GM19328 (cell line): ENCODE data around the gene DNMT3A.

Experiments
- ATAC-seq: cut with Tn5 transposase; IDR thresholded peaks from one replicate; pipeline ENCODE4 v1.9.1; 2021; ENCODE audit warnings: mild to moderate bottlenecking, moderate library complexity; ENCODE audit not compliant: unreplicated experiment

The DNMT3A gene

DNA sequence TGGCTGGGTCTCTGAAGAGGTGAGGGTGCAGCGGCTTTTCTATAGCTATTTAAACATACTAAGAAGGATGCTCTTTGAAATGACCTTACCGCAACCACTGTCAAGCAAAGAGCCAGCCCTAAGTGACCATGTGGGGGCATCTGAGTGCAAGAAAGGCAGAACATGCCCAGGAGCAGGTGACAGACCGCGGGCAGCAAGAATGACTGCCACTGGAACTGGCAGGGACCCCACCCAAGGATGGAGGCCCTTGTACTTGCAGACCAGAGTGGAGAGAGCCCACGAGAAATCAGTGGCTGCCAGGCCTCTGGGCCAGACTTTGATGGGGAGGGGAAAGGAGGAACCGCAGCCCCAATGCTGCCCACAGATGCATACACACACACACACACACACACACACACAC is 33.1 kb downstream of the DNMT3A start:
- no peak for ATAC-seq

DNA sequence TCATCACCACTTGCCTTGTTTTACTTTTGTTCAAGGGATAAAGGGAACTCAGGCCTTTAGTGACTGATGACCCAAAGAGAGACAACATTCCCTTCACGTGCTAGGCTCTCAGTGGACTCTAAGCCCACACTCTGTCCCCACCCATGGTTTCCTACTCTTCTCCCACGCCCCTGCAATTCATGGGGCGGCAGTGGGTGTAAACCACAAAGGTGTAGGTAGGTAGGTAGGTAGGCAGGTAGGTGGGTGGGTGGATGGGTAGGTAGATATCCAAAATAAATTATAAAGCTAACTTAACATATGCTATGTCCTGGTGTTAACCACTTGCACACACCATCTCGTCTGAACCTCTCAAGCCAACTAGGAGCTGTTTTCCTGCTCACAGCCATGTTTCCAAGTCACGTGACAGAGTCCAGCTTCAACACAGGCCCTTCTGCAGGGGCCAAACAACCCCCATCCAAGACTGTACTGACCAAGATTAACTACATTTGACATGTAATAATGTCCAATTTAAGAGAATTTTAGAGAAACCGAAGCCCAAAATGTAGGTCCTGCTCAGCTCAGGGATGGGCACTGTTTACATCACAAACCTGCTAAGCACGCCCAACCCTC is 33.7 kb downstream of the DNMT3A start:
- no peak for ATAC-seq

DNA sequence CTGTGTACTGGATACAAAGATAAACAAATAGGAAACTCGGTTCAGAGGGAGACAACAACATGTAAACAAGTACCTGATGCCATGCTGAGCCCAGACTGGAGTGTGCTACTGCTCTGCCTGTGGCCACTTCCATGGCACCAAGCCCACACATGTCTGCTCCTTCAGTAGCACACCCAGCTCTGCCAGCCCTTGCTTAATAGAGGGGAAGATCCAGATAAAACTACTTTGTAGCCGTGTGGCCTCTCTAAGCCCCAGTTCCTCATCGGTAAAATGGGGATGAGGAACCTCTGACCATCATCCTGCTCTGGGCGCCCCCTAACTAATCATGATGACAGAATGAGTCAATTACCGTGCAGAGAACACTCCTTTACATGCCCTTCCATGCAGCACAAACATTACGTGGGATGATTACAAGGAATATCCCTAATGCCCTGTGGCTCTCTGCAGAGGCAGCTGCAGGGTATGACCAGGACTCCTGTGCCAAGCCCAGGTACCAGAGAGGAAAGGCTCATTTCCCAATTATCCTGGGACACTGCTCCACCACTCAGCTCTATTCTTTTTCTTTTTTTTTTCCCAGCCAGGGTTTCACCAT is 34.9 kb downstream of the DNMT3A start:
- ATAC-seq: no peak

DNA sequence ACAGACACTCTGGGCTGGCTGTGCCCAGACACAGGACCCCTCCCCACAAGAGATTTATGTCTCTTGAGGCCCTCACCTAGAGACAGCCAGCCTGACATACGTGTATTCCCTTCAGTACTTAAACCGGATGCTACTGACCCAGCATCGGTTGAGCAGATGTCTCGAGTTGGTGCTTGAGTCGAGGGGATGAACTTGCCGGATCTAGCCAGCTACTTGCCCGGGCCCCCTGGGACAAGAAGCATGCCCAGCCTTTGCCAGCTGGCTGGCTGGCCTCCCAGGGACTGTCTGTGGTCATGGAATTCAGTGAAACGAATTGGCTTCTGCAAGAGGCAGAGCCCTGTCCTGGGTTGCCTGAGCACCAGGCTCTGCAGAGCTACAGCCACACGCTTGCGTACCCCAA is 36.0 kb downstream of the DNMT3A start:
- no peak for ATAC-seq

DNA sequence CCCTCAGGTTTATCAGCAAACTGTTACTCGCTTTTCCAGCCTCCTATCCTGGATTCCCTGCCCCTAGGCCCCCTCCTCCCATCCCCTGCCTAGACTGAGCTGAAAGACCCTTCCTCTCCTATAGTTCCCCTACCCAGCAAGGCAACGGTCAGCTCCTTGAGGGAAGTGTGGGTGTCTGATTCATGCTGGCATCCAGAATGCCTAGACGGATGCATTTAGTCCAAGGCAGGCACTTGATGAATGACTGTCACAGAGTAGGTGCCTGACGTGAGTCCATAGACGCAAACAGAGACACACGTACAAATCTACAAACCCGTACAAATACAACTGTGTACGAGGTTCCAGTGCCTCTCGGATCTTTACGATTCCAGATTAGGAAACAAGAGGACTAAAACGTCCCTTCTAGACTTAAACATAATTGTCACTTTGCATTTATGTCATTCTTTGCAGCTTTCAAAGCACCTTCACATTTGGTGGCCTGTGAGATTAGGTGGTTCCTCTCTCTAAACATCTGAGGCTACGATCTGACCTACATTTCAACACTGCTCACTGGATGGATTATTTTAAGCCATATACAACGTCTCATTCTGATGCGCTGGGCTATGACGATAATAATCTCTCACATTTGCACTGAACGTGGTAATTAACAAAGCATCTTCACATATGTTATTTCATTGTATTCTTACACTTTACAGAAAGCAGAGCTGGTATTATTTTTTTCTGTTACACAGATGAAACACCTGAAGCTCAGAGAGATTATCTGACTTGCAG is 36.7 kb downstream of the DNMT3A start:
- ATAC-seq: no peak

DNA sequence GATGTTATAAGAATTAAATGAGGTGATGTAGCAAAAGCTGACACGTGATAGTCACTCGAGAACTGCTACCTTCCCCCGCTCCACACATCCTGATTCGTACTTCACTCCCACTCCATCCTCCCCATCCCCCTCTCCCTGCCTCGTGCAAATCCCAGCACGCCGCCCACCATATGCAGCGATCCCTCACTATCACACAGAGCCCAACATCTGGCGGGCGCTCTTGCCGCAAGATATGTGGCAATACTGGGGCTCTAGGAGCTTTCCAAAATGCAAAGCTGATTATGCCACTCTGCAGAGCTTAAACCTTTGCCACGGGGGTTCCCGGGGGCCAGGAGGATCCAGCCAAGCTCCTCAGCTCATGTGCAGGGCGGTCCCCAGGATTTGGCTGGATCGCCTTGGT is 37.4 kb downstream of the DNMT3A start:
- ATAC-seq: no peak

DNA sequence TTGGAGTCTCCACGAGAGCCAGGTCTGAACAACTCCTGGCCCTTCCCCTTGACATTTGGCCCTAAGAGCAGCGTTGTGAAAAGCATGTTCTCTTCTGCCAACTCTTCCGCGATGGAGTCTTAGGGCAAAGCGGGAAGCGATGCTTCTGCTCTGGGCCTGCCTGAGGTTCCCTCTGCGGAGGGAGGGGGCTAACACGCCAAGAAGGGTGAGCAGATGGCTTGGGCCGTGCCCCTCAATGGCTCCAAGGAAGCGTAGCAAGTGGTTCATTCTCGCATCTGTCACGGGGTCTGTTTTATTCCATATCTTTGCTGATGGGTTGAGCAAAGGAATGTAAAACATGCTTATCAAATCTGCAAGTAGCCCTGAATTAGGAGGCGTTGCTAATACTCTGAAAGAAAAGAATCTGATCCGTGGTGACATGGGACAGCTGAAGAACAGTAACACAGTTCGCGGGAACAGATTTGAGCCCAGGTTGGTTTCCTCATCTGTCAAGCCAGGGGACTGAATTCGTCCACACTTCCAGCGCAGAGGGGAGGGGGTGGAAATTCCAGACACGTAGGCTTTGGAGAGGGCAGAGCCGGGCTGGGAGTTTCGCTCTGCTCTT is 38.0 kb downstream of the DNMT3A start:
- no peak for ATAC-seq

DNA sequence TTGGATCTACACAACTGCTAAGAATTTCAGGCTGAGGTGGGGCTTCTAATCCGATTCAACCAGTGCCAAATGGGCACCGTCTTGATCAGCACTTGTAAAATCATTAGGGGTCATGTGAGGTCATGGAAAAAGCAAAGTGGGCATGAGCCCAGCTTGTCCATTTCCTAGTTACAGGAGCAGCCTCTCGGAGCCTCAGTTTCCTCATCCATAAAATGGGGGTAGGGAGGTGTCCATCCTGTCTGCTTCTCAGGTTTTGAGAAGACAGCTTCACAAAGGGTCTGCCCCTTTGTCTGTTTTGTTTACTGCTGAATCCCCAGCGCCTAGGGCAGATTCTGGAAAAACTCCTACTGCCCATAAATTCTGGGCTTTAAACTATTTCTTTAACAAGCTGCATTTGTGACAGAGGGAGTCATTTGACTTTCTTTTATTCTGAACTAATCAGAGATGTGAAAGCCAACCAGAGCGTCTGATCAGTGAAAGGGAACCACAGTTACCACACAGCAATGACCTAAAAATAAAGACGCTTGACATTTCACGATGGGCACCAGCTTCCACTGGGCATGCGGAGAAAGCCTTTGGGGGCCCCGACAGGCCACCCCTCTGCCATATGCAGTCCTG is 38.9 kb downstream of the DNMT3A start:
- no peak for ATAC-seq

DNA sequence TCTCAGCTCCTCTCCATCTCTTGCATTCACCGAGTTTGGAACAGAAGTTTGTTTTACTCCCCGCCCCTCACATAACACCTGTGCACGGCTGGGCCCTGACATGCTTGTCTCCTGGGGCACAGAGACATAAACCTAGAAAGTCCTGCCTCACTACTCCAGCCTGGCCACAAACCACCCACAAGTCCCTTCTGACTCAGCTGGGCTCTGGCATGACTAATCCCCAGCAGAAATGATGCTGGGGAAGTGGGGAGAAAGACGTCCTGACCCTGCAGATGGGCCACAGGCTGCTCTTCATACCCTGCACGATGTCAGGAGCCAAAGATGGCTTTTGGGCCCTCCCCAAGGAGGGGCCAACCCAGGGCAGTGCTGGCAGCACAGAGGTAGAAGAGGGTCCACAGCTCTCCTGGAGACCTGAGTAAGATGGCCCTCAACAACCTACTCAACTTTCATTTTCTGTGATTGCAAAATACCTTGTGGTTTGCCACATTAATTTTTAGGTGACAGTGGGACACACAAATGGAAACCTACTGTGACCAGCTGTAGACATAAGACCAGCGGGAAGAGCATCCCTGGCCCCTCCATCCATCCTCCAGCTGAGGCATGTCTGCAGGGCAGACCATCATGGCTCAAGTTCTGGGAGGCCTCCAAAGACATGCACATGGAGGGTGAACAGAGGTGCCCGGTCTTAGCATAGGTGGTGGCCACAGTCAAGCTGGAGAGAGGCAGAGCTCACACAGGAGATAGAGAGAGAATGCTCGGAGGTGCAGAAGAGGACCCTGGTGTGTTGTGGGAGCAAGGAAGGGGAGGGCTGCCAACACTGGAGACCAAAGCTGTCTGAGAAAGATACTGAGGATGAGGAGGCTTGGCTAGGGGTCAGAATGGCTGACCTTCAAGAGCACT is 40.0 kb downstream of the DNMT3A start:
- ATAC-seq: peak; percentile 91

DNA sequence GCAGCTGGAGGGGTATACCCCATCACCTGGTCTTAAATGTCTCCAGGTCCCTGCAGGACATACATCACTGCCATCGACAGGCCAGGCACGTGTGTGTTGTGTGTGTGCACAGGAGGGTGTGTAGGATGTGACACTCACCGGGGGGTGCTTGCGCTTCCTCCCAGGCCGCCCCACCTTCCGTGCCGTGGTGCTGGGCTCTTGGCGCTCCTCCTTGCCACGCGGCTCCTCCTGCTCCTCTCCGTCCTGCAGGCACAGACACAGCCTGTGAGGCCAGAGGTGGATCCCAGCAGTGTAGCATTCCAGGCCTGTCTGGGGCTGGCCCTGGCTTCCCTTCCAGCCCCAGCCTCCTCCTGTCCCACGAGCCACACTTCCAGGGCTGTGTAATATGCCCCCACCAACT is 41.7 kb downstream of the DNMT3A start:
- ATAC-seq: no peak

DNA sequence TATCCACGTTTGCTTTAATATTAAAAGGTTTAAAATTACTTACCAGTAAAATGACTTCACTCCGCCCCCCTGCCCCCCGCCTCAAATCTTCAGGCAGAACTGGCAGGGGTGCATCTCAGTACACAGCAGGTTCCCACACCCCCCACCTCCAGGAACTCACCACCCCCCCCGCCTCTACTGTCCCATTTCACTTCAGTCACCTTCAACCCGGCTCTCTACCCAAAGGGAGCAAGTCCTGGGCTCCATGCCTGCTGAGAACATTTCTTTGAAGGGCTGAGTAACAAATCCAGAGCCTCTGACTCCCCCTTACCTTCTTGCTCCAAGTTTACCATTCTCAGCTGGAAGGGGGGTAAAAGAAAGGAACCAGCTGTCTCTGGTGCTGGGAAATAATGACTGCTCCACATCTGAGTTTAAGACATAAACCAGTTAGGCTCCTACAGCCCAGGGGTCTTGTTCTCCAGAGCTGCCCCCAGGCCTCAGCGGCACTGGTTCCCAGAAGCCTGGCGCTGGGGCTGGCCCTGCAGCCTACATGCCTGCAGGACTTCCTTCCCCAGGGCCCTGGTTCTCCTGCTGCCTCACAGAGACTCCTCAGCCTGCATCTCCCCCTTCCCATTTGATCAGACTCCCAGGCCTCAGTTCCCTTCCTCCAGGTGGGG is 42.8 kb downstream of the DNMT3A start:
- no peak for ATAC-seq

DNA sequence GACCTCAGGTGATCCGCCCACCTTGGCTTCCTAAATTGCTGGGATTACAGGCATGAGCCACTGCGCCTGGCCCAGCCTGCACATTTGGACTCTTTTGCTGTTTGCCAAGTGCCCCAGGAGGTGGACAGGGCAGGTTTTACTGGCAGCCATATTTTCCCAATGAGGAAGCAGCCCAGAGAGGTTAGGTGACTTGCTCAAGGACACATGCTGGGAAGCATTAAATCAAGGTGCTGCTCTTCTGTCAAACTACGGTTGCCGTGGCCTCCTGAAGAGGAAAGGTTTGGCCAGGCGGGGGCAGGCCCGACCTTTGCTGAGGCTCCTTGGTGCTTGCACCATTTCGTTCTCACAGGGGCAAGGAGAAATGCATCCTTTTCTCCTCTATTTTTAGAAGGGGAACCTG is 44.0 kb downstream of the DNMT3A start:
- no peak for ATAC-seq

DNA sequence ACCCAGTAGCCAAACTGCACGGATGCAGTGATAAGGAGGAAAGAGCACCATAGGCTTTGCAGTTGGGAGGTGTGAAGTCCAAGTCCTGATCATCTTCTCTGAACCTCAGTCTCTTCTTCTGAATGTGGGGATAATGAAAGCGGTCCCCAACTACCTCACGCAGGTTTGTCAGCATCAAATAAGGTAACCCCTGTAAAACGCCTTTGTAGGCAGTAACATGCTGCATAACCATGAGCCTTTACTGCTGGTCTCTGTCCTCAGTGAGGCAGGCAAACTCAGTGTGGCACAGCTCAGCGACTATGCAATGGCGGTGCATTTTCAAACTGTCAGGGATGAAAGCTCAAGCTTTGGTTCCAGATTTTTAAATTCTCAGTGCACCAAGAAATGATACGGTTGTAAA is 46.1 kb downstream of the DNMT3A start:
- no peak for ATAC-seq

DNA sequence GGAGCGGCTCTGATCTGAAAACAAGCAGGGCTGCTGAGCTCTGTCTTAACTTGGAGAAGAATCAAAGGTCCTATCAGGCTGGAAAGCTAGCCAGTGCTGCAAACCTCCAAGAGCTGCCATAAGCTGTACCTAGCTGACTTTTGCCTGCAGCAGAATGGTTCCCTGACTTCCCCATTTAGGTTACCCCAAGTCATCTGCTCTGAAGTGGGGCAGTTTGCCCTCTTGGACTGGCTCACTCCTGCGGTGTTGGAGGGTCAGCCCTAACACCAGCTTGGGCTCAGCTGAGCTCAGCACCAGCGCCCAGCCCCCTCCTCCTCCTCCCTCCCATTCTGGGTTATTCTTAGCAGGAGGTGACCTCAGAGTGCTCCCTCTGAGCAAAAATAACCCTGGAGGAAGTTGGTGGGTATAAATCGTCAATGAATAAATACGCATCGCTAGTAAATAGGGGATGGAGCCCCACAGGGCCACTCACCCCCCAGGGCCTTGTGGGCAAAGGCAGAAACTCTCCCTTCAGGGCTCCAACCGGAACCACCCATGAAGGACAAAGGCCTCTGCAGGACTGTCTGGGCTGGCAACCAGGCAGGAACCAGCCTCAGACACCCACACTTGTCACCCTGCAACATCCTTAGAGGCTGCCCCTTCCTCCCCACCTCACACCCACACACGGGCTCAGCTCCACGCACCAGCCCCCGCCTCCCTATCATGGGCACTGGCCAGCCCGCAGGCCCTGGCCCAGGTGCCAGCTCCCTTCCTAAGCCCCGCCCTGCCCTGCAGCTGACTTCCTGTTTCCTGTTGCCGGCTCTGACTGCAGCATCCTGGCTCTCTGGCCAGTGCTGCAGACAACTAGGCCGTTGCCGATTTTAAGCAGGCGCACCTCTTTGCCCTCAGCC is 46.9 kb downstream of the DNMT3A start:
- peak; percentile 95 for ATAC-seq

DNA sequence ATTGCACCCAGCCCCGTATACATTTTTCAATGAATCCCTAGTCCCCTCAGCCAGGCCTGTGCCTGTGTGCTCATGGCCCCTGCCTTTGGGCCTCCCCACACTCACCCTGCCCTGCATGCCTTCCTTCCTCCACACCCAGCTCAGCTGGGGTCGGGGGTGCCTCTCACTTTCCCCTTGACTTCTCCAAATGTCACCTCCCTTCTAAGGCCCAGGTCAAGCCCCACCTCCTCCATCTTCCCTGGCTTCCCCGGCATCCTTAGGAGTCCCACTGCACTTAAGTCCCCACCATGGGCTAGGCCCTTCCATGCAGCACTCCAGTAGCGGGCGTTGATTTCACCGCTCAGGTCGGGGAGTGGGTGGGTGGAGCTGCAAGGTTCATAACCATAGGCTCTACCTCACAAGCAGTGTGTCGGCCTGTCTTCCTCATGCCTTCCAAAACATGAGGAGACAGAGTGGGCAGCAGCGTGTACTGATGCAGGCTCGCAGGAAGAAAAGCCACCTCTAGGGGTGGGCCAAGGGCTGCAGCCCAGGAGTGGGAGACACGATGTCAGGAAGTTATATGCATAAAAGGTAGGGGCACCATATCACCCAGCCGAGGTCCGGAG is 47.7 kb downstream of the DNMT3A start:
- no peak for ATAC-seq

DNA sequence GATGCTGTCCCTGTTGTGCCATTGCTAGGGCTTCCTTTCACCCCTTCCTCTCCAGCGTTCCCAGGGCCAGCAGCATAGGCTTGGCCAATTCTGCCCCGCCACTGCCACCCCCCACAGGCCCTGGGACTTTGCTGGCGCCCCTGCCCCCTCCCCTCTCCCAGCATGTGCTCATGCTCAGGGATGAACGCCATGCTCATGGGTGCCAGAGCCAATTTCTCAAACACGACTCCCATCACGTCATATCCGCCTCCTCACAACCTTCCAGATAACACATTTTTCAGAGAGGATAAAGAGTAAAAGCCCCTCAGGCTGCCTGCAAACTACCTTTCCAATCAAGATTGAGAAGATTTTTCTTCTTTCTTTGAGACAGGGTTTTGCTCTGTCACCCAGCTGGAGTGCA is 48.6 kb downstream of the DNMT3A start:
- no peak for ATAC-seq

DNA sequence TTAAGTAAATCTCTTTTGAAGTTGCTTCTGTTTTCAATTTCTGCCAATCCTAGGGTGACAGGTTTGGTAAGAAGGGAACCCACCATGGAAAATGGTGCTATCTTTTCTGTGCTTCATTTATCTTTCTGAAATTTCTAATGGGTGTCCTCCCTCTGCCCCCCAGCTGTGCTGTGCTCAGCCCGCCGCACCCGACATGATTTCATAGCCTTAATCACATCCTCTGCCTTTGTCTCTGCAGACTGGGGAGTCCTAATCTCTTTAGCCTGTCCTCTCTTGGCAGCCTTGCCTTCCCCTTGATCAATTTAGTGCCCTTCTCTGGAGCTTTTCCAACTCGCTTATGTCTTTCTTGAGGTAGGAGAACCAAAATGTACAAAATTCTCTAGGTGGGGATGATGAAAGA is 49.3 kb downstream of the DNMT3A start:
- no peak for ATAC-seq

DNA sequence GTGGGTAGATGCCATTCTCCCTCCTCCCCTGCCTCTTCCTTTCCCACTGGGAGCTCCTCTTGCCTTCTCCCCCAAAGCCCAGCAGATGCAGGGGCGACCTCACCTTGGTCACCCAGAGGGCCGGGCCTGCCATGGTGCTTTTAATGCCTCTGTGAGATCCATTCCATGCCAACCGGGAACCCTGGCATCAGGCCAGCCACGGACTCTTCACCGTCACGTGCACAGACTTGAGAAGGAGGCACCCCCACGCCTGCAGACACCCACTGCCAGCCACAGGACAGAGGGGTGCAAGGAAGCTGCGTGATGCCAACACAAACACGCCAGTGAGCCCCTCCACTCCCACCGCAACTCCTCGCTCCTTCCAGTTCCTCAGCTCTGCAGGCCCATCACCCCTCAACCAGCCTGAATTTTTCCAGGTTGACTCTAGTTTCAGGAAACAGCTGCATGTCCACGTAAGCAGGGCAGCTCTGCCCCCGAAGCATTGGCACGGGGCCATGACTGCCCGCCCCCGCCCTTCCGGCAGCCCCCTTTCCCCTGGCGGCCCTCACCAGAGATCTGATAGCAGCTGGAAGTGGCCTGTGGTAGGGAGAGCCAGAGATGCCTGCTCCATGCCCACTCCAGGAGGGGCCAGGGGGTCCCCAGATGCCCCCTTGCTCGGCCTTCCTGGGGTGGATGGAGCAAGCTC is 50.8 kb downstream of the DNMT3A start:
- no peak for ATAC-seq
